GM12878 (cell line): ENCODE measurements around the gene RAB3GAP1. TPM values are rescaled to one million over a fixed set of nuclear protein-coding genes. Genes with fewer than 3 reads are reported as not detected.

Experiments used
- ATAC-seq: fragments of 200-7000 bp; cut with Tn5 transposase; 3 replicates; pipeline ENCODE4 v1.9.1; 2020; ENCODE audit warnings: mild to moderate bottlenecking, moderate library complexity
- BruUV-seq: library from RNA; stranded (reverse); fragments of 400-500 nt; replicated peaks from 2 replicates; lab custom pipeline; 2021; lab: Mats Ljungman, UMichigan
- CTCF ChIA-PET: fragments of 300-600 bp; sonication (Branson Sonifier 250); formaldehyde crosslinking; extraction: SDS; loops from one replicate; lab custom pipeline; 2021; ENCODE audit warnings: inconsistent platforms; lab: Yijun Ruan, JAX
- POLR2A ChIA-PET: fragments of 350-600 bp; formaldehyde crosslinking; extraction: SDS; loops from one replicate; lab custom pipeline; 2021; ENCODE audit warnings: inconsistent platforms; lab: Charles Lee
- RAD21 ChIA-PET: fragments of 300-600 bp; sonication (Branson Sonifier 250); formaldehyde crosslinking; loops from one replicate; lab custom pipeline; 2023; ENCODE audit warnings: antibody characterized with exemption; ENCODE audit not compliant: unreplicated experiment; lab: Charles Lee
- SMC1A ChIA-PET: fragments of 300-600 bp; sonication (Branson Sonifier 250); formaldehyde crosslinking; loops from one replicate; lab custom pipeline; 2023; ENCODE audit not compliant: unreplicated experiment, uncharacterized antibody; lab: Charles Lee
- DNase-seq: peaks from one replicate; pipeline ENCODE4 v3.0.0-alpha.2; 2011; ENCODE audit warnings: low read depth, low spot score
- FAIRE-seq: peaks from 3 replicates; lab custom pipeline; 2011; peaks lifted over from hg19 to GRCh38; lab: Jason Lieb, UNC
- H2AFZ ChIP-seq: 2 replicates; pipeline ENCODE4 v1.6.0; 2011; ENCODE audit warnings: low read depth, low read length, control low read depth; ENCODE audit not compliant: control insufficient read depth
- H3K27ac ChIP-seq: 2 replicates; pipeline ENCODE4 v1.5.1; 2011; ENCODE audit warnings: control low read depth; ENCODE audit not compliant: control insufficient read depth, insufficient read depth
- H3K27me3 ChIP-seq, 2 experiments: replicated peaks in 1 of 2; 2 replicates each; pipeline versions ENCODE4 v1.6.0 to v1.6.1; 2011; ENCODE audit warnings: low read length in 1 of 2; ENCODE audit not compliant: control insufficient read depth in 2 of 2, insufficient read depth in 2 of 2
- H3K36me3 ChIP-seq, 2 experiments: 2 replicates each; pipeline ENCODE4 v1.5.1; 2011; ENCODE audit warnings: low read length in 1 of 2; ENCODE audit not compliant: control insufficient read depth in 2 of 2, insufficient read depth in 2 of 2
- H3K4me1 ChIP-seq: 2 replicates; pipeline ENCODE4 v1.6.1; 2011; ENCODE audit warnings: mild to moderate bottlenecking, low read length, moderate library complexity, mixed read lengths; ENCODE audit not compliant: control insufficient read depth, insufficient read depth
- H3K4me2 ChIP-seq: 2 replicates; pipeline ENCODE4 v1.6.0; 2011; ENCODE audit warnings: control low read depth; ENCODE audit not compliant: control insufficient read depth, insufficient read depth
- H3K4me3 ChIP-seq: fragments of 200-600 bp; sonication (generic); 2 replicates; pipeline ENCODE4 v1.5.1; 2016
- H3K79me2 ChIP-seq: 2 replicates; pipeline ENCODE4 v1.6.0; 2011; ENCODE audit warnings: low read length; ENCODE audit not compliant: control insufficient read depth, insufficient read depth
- H3K9ac ChIP-seq: 2 replicates; pipeline ENCODE4 v1.8.0; 2011; ENCODE audit warnings: low read length, control low read depth, mixed read lengths; ENCODE audit not compliant: control insufficient read depth, insufficient read depth
- H3K9me3 ChIP-seq: replicated peaks from 3 replicates; pipeline ENCODE4 v1.5.1; 2011; ENCODE audit warnings: mild to moderate bottlenecking, low read length; ENCODE audit not compliant: control insufficient read depth, insufficient read depth
- H4K20me1 ChIP-seq: 2 replicates; pipeline ENCODE4 v1.6.0; 2011; ENCODE audit not compliant: control insufficient read depth, insufficient read depth
- ASH2L ChIP-seq: fragments of 300-600, 200-600 bp; sonication (generic); IDR thresholded peaks from 2 replicates; pipeline ENCODE4 v1.6.1; 2017; ENCODE audit warnings: low read depth, mild to moderate bottlenecking, borderline replicate concordance
- BCL11A ChIP-seq: IDR thresholded peaks from 2 replicates; pipeline ENCODE4 v1.6.1; 2011; ENCODE audit warnings: low read depth, low read length
- BRCA1 ChIP-seq: IDR thresholded peaks from 2 replicates; pipeline ENCODE4 v1.6.1; 2011; ENCODE audit warnings: low read depth, low read length, improper control_type of control experiment
- FOS ChIP-seq: IDR thresholded peaks from 3 replicates; pipeline ENCODE4 v1.6.1; 2011; ENCODE audit warnings: borderline replicate concordance; ENCODE audit not compliant: insufficient read length; ENCODE audit errors: extremely low read depth
- GATAD2B ChIP-seq: fragments of 450-650 bp; conservative IDR thresholded peaks from 2 replicates; pipeline ENCODE4 v1.6.1; 2017; ENCODE audit warnings: low read depth, mild to moderate bottlenecking, moderate library complexity
- NFYA ChIP-seq: IDR thresholded peaks from 2 replicates; pipeline ENCODE4 v1.6.1; 2011; ENCODE audit warnings: low read depth, mild to moderate bottlenecking, low read length, improper control_type of control experiment, borderline replicate concordance
- POLR2AphosphoS5 ChIP-seq: IDR thresholded peaks from 2 replicates; pipeline ENCODE4 v1.6.1; 2011; ENCODE audit warnings: mild to moderate bottlenecking, low read length, inconsistent platforms
- WGBS: methylation state at CpG from one replicate; pipeline ENCODE4 v1.1.6; 2016; ENCODE audit warnings: low lambda C conversion rate; ENCODE audit not compliant: insufficient replicate concordance, insufficient coverage; ENCODE audit errors: missing lambda C conversion rate; 5-methylcytosine and 5-hydroxymethylcytosine counted together
- in situ Hi-C: fragments of 300-500 bp; cut with MboI; formaldehyde crosslinking; loops from 9 replicates; pipeline ENCODE4 v1.14.3; 2018; ENCODE audit warnings: mixed read lengths
- intact Hi-C: fragments of 100-400 bp; cut with micrococcal nuclease; formaldehyde crosslinking; loops from one replicate; pipeline ENCODE4 v1.14.2; 2022; ENCODE audit not compliant: unreplicated experiment
- polyA plus RNA-seq, 11 experiments: library from polyadenylated mRNA; depleted of rRNA in 4 of 11; unstranded in 6 of 11; stranded (reverse) in 5 of 11; fragments of >200 nt; fragmentation: Nextera tagmentation in 4 of 11; fragmentation: Illumina TruSeq in 1 of 11; extraction: Ambion mirVana in 4 of 11; extraction: Trizol in 1 of 11; gene quantifications; 1 replicate in 1 of 11; 2 replicates in 10 of 11; pipeline versions ENCODE4 v1.2.1 to v1.2.3, GENCODE V29; 2011 to 2016; ENCODE audit warnings: inconsistent platforms in 2 of 11, missing spikeins in 2 of 11, low read depth in 1 of 11
- total RNA-seq, 4 experiments: library from RNA; depleted of rRNA in 3 of 4; stranded (reverse); fragments of >200 nt in 3 of 4; fragmentation: Illumina TruSeq in 1 of 4; extraction: Trizol in 1 of 4; gene quantifications; 2 replicates each; pipeline versions ENCODE4 v1.2.1 to v1.2.3, GENCODE V29; 2013 to 2021
- TF ChIP-seq, protein P1 (sequence below): fragments of 450-650 bp; IDR thresholded peaks from 2 replicates; pipeline ENCODE4 v1.6.1; 2016; ENCODE audit warnings: mild to moderate bottlenecking, moderate library complexity, borderline replicate concordance
- TF ChIP-seq, protein P2 (sequence below): fragments of 450-650 bp; IDR thresholded peaks from 2 replicates; pipeline ENCODE4 v1.6.1; 2017; ENCODE audit warnings: antibody characterized with exemption, mild to moderate bottlenecking, moderate library complexity
- TF ChIP-seq, protein P3 (sequence below): IDR thresholded peaks from 2 replicates; pipeline ENCODE4 v1.6.1; 2012; ENCODE audit warnings: low read depth, low read length, improper control_type of control experiment
- TF ChIP-seq, protein P4 (sequence below): fragments of 450-650 bp; IDR thresholded peaks from 2 replicates; pipeline ENCODE4 v1.6.1; 2018; ENCODE audit warnings: mild to moderate bottlenecking, low read depth, moderate library complexity; ENCODE audit not compliant: partially characterized antibody

RAB3GAP1 gene
- total and polyA plus RNA-seq, 10 of the 15 experiments (the other 5 are each of a cell fraction or from before 2014, with no cell fraction given) = 13.7 to 36.9 (median 21.0) TPM

DNA sequence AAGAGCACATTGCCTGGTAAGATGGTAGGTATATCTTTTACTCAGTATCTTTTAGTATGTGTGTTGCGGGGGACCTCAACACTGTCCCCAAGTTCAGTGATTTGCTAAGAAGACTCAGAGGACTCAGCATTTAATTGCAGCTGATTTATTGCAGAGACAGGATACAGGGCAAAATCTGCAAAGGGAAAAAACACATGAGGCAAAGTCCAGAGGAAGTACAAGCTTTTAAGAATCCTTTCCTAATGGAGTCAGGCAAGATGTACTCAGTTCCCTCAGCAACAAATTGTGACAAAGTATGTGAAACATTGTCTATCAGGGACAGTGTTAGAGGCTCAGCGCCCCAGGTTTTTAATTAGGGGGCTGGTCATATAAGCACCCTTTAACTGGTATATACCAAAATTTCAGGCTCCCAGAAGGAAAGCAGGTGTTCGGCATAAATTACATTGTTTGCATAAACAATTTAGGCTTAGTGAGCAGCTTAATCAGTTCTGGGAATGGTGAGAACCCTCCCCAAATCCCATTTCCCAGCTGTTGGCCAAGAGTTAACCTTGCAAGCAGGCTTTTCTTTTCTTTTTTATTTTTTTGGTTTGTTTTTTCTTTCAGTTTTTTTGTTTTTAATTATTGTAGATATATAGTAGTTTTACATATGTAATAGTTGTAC, 41.7 kb downstream of the RAB3GAP1 start (continued):
- TF ChIP-seq, protein P1, sequence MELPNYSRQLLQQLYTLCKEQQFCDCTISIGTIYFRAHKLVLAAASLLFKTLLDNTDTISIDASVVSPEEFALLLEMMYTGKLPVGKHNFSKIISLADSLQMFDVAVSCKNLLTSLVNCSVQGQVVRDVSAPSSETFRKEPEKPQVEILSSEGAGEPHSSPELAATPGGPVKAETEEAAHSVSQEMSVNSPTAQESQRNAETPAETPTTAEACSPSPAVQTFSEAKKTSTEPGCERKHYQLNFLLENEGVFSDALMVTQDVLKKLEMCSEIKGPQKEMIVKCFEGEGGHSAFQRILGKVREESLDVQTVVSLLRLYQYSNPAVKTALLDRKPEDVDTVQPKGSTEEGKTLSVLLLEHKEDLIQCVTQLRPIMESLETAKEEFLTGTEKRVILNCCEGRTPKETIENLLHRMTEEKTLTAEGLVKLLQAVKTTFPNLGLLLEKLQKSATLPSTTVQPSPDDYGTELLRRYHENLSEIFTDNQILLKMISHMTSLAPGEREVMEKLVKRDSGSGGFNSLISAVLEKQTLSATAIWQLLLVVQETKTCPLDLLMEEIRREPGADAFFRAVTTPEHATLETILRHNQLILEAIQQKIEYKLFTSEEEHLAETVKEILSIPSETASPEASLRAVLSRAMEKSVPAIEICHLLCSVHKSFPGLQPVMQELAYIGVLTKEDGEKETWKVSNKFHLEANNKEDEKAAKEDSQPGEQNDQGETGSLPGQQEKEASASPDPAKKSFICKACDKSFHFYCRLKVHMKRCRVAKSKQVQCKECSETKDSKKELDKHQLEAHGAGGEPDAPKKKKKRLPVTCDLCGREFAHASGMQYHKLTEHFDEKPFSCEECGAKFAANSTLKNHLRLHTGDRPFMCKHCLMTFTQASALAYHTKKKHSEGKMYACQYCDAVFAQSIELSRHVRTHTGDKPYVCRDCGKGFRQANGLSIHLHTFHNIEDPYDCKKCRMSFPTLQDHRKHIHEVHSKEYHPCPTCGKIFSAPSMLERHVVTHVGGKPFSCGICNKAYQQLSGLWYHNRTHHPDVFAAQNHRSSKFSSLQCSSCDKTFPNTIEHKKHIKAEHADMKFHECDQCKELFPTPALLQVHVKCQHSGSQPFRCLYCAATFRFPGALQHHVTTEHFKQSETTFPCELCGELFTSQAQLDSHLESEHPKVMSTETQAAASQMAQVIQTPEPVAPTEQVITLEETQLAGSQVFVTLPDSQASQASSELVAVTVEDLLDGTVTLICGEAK = no peak
- TF ChIP-seq NFYA = no peak

DNA sequence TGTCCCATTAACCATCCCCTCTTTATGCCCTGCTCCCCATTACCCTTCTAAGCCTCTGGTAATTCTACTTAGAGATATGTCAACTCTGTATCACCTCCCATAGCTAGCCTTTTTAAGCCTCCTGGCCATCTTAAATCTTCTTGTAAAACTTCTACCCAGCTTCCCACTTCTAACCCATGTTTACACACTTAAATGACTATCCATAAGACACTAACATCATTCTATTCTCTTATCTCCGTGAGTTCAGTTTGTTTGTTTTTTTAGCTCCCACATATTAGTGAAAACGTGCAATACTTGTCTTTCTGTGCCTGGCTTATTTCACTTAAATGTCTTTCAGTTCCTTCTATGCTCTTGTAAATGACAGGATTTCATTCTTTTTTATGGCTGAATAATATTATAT, 42.4 kb downstream of the RAB3GAP1 start:
- no peak overlapping the region for H3K4me2 ChIP-seq
- intact Hi-C loops (no loop called here), in situ Hi-C loops (no loop called here)
- FAIRE-seq (no peak), DNase-seq (no peak), ATAC-seq (no peak)
- POLR2A ChIA-PET = interaction anchor here (1.0 kb wide), 1 partner anchor 23 kb away, joined by 3 read pairs; no protein-coding TSS in a partner anchor
- CTCF ChIA-PET = no interaction called here
- no peak overlapping the region for H3K9ac ChIP-seq
- BruUV-seq = no TSS peak
- no peak overlapping the region for H3K4me3 ChIP-seq
- SMC1A ChIA-PET = no interaction called here
- no peaks in the 10 kb centered on the region for H4K20me1 ChIP-seq
- H3K79me2 ChIP-seq = no peaks in the 10 kb centered on the region
- H3K9me3 ChIP-seq = no peaks in the 10 kb centered on the region; the same call in 1 of the 3 replicates
- no peak overlapping the region for H3K27ac ChIP-seq
- H3K27me3 ChIP-seq = no peaks in the 10 kb centered on the region
- no peaks in the 10 kb centered on the region for H3K4me1 ChIP-seq
- RAD21 ChIA-PET = no interaction called here
- 64% methylated on average over 2 of the region's 2 CpGs for WGBS
- no peak overlapping the region for H2AFZ ChIP-seq
- H3K36me3 ChIP-seq = peaks cover 0 to 10% of the 10 kb centered on the region in 2 experiments; a peak in 2 of 4 replicates
- TF ChIP-seq ASH2L (no peak), FOS (no peak), BRCA1 (no peak), BCL11A (no peak), GATAD2B (no peak), POLR2AphosphoS5 (no peak)
- TF ChIP-seq, protein P2, sequence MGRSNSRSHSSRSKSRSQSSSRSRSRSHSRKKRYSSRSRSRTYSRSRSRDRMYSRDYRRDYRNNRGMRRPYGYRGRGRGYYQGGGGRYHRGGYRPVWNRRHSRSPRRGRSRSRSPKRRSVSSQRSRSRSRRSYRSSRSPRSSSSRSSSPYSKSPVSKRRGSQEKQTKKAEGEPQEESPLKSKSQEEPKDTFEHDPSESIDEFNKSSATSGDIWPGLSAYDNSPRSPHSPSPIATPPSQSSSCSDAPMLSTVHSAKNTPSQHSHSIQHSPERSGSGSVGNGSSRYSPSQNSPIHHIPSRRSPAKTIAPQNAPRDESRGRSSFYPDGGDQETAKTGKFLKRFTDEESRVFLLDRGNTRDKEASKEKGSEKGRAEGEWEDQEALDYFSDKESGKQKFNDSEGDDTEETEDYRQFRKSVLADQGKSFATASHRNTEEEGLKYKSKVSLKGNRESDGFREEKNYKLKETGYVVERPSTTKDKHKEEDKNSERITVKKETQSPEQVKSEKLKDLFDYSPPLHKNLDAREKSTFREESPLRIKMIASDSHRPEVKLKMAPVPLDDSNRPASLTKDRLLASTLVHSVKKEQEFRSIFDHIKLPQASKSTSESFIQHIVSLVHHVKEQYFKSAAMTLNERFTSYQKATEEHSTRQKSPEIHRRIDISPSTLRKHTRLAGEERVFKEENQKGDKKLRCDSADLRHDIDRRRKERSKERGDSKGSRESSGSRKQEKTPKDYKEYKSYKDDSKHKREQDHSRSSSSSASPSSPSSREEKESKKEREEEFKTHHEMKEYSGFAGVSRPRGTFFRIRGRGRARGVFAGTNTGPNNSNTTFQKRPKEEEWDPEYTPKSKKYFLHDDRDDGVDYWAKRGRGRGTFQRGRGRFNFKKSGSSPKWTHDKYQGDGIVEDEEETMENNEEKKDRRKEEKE = no peak
- TF ChIP-seq, protein P3, sequence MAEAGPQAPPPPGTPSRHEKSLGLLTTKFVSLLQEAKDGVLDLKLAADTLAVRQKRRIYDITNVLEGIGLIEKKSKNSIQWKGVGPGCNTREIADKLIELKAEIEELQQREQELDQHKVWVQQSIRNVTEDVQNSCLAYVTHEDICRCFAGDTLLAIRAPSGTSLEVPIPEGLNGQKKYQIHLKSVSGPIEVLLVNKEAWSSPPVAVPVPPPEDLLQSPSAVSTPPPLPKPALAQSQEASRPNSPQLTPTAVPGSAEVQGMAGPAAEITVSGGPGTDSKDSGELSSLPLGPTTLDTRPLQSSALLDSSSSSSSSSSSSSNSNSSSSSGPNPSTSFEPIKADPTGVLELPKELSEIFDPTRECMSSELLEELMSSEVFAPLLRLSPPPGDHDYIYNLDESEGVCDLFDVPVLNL = no peak
- TF ChIP-seq, protein P4, sequence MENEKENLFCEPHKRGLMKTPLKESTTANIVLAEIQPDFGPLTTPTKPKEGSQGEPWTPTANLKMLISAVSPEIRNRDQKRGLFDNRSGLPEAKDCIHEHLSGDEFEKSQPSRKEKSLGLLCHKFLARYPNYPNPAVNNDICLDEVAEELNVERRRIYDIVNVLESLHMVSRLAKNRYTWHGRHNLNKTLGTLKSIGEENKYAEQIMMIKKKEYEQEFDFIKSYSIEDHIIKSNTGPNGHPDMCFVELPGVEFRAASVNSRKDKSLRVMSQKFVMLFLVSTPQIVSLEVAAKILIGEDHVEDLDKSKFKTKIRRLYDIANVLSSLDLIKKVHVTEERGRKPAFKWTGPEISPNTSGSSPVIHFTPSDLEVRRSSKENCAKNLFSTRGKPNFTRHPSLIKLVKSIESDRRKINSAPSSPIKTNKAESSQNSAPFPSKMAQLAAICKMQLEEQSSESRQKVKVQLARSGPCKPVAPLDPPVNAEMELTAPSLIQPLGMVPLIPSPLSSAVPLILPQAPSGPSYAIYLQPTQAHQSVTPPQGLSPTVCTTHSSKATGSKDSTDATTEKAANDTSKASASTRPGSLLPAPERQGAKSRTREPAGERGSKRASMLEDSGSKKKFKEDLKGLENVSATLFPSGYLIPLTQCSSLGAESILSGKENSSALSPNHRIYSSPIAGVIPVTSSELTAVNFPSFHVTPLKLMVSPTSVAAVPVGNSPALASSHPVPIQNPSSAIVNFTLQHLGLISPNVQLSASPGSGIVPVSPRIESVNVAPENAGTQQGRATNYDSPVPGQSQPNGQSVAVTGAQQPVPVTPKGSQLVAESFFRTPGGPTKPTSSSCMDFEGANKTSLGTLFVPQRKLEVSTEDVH = no peak
